Measurements from ENCODE around the gene PRCD.
"Not testable (repeated sequence)": the region's sequence is repeated elsewhere in the genome, so short reads cannot be mapped to it uniquely, and the experiment has no call there.

PRCD gene

GRCh38 chr17:76551685-76552084 is 11.8 kb downstream of the PRCD start:
- no peak for DNase-seq (ENCODE audit: low read depth in 2 of 3, low spot score in 1 of 3)

DNA sequence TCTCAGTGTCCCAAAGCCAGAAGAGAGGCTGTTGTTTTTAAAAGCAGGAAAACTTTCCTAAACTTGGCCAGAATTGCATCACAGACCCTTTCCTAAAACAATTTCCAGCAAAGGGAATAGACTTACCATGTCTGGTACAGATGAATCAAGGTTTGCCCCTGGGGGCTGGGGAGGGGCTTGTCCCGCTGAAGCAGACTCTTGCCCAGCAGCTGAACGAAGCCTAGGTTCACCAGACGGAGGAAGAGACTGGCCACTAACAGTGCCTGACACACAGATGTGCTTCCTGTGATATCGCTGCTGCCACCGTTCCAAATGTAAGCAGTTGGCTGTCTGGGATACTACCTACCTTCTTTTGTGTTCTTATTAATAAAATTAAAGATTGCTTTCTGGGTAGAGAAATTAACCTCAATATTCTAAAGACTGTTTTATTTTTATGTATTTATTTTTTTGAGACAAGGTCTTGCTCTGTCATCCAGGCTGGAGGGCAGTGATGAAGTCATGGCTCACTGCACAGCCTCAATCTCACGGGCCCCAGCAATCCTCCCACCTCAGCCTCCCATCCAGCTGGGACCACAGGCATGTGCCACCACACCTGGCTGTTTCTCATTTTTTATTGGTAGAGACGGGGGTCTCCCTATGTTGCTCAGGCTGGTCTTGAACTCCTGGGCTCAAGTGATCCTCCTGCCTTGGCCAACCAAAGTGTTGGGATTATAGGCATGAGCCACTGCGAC is 13.5 kb downstream of the PRCD start:
- no peak for DNase-seq (ENCODE audit: low read depth in 2 of 3, low spot score in 1 of 3)

- DNase-seq (ENCODE audit: low read depth in 2 of 3, low spot score in 1 of 3): no peak
These were observed 14.3 kb downstream of the PRCD start for GRCh38 chr17:76554131-76554530.

GRCh38 chr17:76556765-76557367 is 17.0 kb downstream of the PRCD start:
- no peak for DNase-seq (ENCODE audit: low read depth in 2 of 3, low spot score in 1 of 3)

- peak; percentile 91 to 95 (median 92) for DNase-seq (ENCODE audit: low read depth in 2 of 3, low spot score in 1 of 3)
These were observed 17.7 kb downstream of the PRCD start for GRCh38 chr17:76557368-76558197.

GRCh38 chr17:76558198-76559095 is 18.6 kb downstream of the PRCD start:
- DNase-seq (ENCODE audit: low read depth in 2 of 3, low spot score in 1 of 3): no peak

- not testable (repeated sequence) for DNase-seq (ENCODE audit: low read depth in 2 of 3, low spot score in 1 of 3)
These were observed 19.6 kb downstream of the PRCD start for GRCh38 chr17:76559460-76559859.

- no peak for DNase-seq (ENCODE audit: low read depth in 2 of 3, low spot score in 1 of 3)
These were observed 20.4 kb downstream of the PRCD start for GRCh38 chr17:76560036-76560876.

GRCh38 chr17:76560877-76561221 is 21.0 kb downstream of the PRCD start:
- no peak for DNase-seq (ENCODE audit: low read depth in 2 of 3, low spot score in 1 of 3)

GRCh38 chr17:76561332-76561731 is 21.5 kb downstream of the PRCD start:
- no peak for DNase-seq (ENCODE audit: low read depth in 2 of 3, low spot score in 1 of 3)

DNA sequence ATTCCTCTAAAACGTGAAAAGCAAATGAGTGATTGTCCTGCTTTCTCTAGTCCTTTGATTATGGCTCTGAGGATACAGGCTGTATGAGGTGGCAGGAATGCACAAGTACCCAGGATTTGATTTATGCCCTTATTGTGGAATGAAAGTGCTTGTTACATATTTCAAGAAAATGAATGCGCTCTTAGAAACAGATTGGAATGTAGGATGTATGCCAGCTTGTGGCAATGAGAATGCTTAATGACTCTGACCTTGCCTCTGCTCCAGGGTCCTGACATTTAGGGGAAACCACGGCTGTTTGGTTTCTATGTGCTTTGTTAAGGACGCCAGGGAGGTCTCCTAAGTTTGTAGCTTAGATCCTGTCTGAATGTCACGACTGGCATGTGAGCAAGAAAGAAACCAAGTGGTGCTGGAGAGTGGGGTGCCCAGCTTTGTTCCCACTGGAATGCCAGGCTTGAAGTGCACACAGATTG is 22.0 kb downstream of the PRCD start:
- DNase-seq (ENCODE audit: low read depth in 2 of 3, low spot score in 1 of 3): no peak

- DNase-seq (ENCODE audit: low read depth in 2 of 3, low spot score in 1 of 3): no peak
These were observed 22.9 kb downstream of the PRCD start for GRCh38 chr17:76562734-76563148.

GRCh38 chr17:76563359-76563758 is 23.5 kb downstream of the PRCD start:
- not testable (repeated sequence) for DNase-seq (ENCODE audit: low read depth in 2 of 3, low spot score in 1 of 3)

DNA sequence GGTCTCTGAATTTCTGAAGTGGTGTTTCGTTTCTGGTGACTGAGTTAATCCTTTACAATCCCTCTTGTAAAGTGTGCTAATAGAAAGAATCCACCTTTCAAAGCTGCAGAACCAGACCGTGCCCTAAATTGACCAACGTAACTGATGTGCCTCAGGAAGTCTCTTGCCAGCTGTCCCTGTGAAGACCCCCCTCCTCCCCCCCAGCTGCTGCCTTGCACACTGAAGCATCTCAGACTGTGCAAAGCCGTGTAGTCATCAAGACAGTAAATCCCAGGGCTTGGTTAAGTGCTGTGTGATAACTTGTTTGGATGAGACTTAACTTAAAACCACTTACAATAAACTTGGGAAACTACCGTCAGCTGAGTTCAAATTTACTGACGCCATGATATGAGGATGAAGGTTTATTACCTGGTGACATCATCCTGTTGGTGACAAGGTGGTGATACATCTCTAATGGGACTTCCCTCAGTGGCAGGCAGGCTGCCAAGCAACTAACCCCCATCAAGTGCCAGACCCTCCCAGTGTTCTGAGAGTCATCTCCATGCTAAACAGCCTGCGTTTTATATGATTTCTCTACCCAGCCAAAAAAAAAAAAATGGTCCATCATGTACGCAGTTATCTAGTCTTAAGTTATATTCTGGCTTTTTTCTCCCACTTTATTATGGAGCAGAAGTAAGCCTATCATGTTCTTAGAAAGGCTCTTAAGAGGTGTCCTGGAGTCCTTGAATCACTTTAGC is 25.3 kb downstream of the PRCD start:
- not testable (repeated sequence) for DNase-seq (ENCODE audit: low read depth in 2 of 3, low spot score in 1 of 3)

DNA sequence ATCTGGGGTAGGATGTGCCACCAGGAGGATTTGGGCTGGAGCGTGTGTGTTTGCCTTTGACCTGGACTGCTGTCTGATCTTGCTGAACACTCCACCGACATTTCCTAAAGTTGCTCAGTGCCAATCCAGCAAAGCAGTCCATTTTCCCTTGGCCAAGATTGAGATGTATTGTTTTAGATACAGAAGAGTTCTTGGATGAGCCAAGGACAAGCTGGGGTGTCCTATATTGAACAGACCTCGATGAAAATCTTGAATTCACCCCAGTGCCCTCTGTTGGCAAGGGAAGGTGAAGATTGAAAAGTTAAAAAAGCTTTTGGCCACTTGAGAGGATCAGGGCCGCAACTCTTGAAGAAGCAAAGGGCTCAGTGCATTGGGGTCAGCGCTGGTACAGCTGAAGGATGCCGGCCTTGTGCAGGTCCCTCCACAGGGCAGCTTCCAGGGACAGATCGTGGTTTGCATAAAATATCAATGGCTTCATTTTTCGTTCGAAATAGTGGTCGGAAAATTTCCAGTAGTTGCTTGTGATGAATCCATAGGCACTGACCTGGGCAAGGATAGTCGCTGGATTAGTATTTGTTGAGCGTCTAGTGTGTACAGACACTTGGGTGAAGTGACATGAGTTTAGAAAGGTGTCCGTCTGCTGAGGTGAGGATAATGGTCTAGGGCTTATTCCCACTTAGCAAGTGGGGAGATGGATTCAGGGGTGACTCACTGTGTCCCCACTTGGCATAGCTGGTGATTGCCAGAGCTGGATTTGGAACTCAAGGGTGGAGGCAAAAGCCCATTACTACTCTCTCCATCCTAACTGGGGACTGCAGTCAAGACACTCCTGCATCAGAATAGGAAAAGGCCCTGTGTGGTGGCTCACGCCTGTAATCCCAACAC is 26.1 kb downstream of the PRCD start:
- no peak for DNase-seq (ENCODE audit: low read depth in 2 of 3, low spot score in 1 of 3)

GRCh38 chr17:76566613-76566943 is 26.7 kb downstream of the PRCD start:
- DNase-seq (ENCODE audit: low read depth in 2 of 3, low spot score in 1 of 3): no peak

DNA sequence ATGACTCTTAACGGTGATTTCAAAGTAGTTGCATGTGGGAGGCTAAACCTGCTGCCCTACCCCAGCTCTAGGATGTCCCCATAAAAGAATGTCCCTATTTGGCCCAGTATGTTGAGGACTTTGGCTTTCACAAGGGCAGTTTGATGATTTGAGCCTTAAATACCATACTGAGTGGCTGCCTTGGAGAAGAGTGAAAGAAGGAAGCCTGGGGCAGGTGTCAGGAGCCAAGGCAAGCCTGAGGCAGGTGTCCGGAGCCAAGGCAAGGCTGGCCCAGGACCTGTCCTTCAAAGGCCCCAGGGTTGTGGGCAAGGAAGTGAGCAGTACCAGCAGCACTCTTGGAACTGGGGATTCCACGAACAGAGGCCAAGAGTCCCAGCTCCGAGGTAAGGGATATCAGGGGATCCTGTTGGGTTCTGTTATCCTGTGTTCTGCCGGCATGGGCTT is 27.2 kb downstream of the PRCD start:
- no peak for DNase-seq (ENCODE audit: low read depth in 2 of 3, low spot score in 1 of 3)

GRCh38 chr17:76567634-76568432 is 28.0 kb downstream of the PRCD start:
- DNase-seq (ENCODE audit: low read depth in 2 of 3, low spot score in 1 of 3): no peak
